Neural cell (in vitro differentiated cells): Measurements from ENCODE around the gene CLDN22. TPM values are rescaled to one million over a fixed set of nuclear protein-coding genes. Genes with fewer than 3 reads are reported as not detected.

Experiments used
- H2AFZ ChIP-seq: fragments of 200-600, 300-800 bp; sonication (generic), shearing (Covaris generic); 2 replicates; pipeline ENCODE4 v1.6.0; 2014; ENCODE audit warnings: low read depth, mild to moderate bottlenecking, antibody characterized with exemption, low read length, moderate library complexity
- H3F3A ChIP-seq: fragments of 200-600 bp; shearing (Covaris generic); 2 replicates; pipeline ENCODE4 v1.6.1; 2016; ENCODE audit warnings: mild to moderate bottlenecking, moderate library complexity, mixed read lengths, antibody characterized with exemption, low read length; ENCODE audit not compliant: insufficient read depth, poor library complexity, severe bottlenecking
- H3K27ac ChIP-seq: fragments of 200-600, 300-800 bp; sonication (generic), shearing (Covaris generic); 2 replicates; pipeline ENCODE4 v1.5.1; 2014; ENCODE audit warnings: mild to moderate bottlenecking, low read length, moderate library complexity
- H3K27me3 ChIP-seq: fragments of 300-800, 200-600 bp; sonication (generic), shearing (Covaris generic); 2 replicates; pipeline ENCODE4 v1.6.0; 2014; ENCODE audit warnings: mild to moderate bottlenecking, low read depth, low read length, moderate library complexity; ENCODE audit not compliant: insufficient read depth
- H3K36me3 ChIP-seq: fragments of 300-800, 200-600 bp; sonication (generic), shearing (Covaris generic); 2 replicates; pipeline ENCODE4 v1.5.1; 2014; ENCODE audit warnings: mild to moderate bottlenecking, antibody characterized with exemption, low read length, moderate library complexity; ENCODE audit not compliant: insufficient read depth
- H3K4me2 ChIP-seq: fragments of 300-800, 200-600 bp; sonication (generic), shearing (Covaris generic); 2 replicates; pipeline ENCODE4 v1.6.0; 2014; ENCODE audit warnings: mild to moderate bottlenecking, low read length
- H3K4me3 ChIP-seq: fragments of 300-800, 200-600 bp; sonication (generic), shearing (Covaris generic); 2 replicates; pipeline ENCODE4 v1.5.1; 2014; ENCODE audit warnings: mild to moderate bottlenecking, low read length, moderate library complexity
- H3K79me2 ChIP-seq: fragments of 200-600 bp; shearing (Covaris generic); replicated peaks from 2 replicates; pipeline ENCODE4 v1.6.0; 2014; ENCODE audit warnings: mild to moderate bottlenecking, low read length, moderate library complexity; ENCODE audit not compliant: insufficient read depth
- H3K9ac ChIP-seq: fragments of 300-800, 200-600 bp; sonication (generic), shearing (Covaris generic); 2 replicates; pipeline ENCODE4 v1.6.1; 2016; ENCODE audit warnings: mild to moderate bottlenecking, low read length, mixed read lengths
- H3K9me2 ChIP-seq: fragments of 200-600 bp; shearing (Covaris generic); 2 replicates; pipeline ENCODE4 v1.6.1; 2016; ENCODE audit warnings: mild to moderate bottlenecking, low read length, mixed read lengths; ENCODE audit not compliant: insufficient read depth
- H3K9me3 ChIP-seq: fragments of 200-600, 300-800 bp; sonication (generic), shearing (Covaris generic); 2 replicates; pipeline ENCODE4 v1.6.1; 2016; ENCODE audit warnings: mild to moderate bottlenecking, mixed run types, low read length, moderate library complexity, mixed read lengths
- H4K20me1 ChIP-seq: fragments of 200-600 bp; shearing (Covaris generic); 2 replicates; pipeline ENCODE4 v1.6.1; 2016; ENCODE audit warnings: mild to moderate bottlenecking, mixed run types; ENCODE audit not compliant: insufficient read depth
- EP300 ChIP-seq: fragments of 450-650 bp; conservative IDR thresholded peaks from 2 replicates; pipeline ENCODE4 v1.6.1; 2014; ENCODE audit warnings: antibody characterized with exemption, mild to moderate bottlenecking, moderate library complexity; ENCODE audit not compliant: poor library complexity, severe bottlenecking
- EZH2 ChIP-seq: fragments of 200-600, 300-800 bp; shearing (Covaris generic), sonication (generic); IDR thresholded peaks from 2 replicates; pipeline ENCODE4 v1.6.1; 2014; ENCODE audit warnings: antibody characterized with exemption, low read length, borderline replicate concordance, mild to moderate bottlenecking; ENCODE audit not compliant: insufficient read depth, poor library complexity, severe bottlenecking
- MXI1 ChIP-seq: fragments of 450-650 bp; conservative IDR thresholded peaks from 2 replicates; pipeline ENCODE4 v1.6.1; 2014; ENCODE audit warnings: antibody characterized with exemption, mild to moderate bottlenecking; ENCODE audit not compliant: poor library complexity, severe bottlenecking
- POLR2AphosphoS5 ChIP-seq: IDR thresholded peaks from 2 replicates; pipeline ENCODE4 v1.6.1; 2012
- RAD21 ChIP-seq: fragments of 450-650 bp; conservative IDR thresholded peaks from 2 replicates; pipeline ENCODE4 v1.6.1; 2014; ENCODE audit warnings: antibody characterized with exemption, mild to moderate bottlenecking, moderate library complexity
- SMC3 ChIP-seq: fragments of 450-650 bp; conservative IDR thresholded peaks from 2 replicates; pipeline ENCODE4 v1.6.1; 2014; ENCODE audit warnings: antibody characterized with exemption, mild to moderate bottlenecking, moderate library complexity; ENCODE audit not compliant: poor library complexity
- TAF1 ChIP-seq: IDR thresholded peaks from 2 replicates; pipeline ENCODE4 v1.6.1; 2012; ENCODE audit warnings: low read depth
- polyA plus RNA-seq: library from polyadenylated mRNA; depleted of rRNA; stranded (reverse); fragments of >200 nt; gene quantifications from 2 replicates; pipeline ENCODE4 v1.2.3, GENCODE V29; 2014
- TF ChIP-seq, protein P1 (sequence below): IDR thresholded peaks from 2 replicates; pipeline ENCODE4 v1.6.1; 2012; ENCODE audit warnings: borderline replicate concordance
- TF ChIP-seq, protein P2 (sequence below): fragments of 450-650 bp; IDR thresholded peaks from 2 replicates; pipeline ENCODE4 v1.5.1; 2014; ENCODE audit warnings: antibody characterized with exemption, mild to moderate bottlenecking, moderate library complexity; ENCODE audit not compliant: poor library complexity, severe bottlenecking

The CLDN22 gene
- polyA plus RNA-seq, 1 donor from 2014 or later, result not detected

- Histone ChIP-seq H3K9me3 (no peaks in the 10 kb centered on the region), H3K36me3 (peaks cover 5% of the 10 kb centered on the region), H3K4me3 (no peak overlapping the region), H3F3A (no peaks in the 10 kb centered on the region), H4K20me1 (no peaks in the 10 kb centered on the region), H2AFZ (no peak overlapping the region), H3K79me2 (no peaks in the 10 kb centered on the region), H3K4me2 (no peak overlapping the region), H3K27me3 (no peaks in the 10 kb centered on the region), H3K9me2 (no peaks in the 10 kb centered on the region), H3K27ac (no peak overlapping the region), H3K9ac (no peak overlapping the region)
- TF ChIP-seq, protein P1, sequence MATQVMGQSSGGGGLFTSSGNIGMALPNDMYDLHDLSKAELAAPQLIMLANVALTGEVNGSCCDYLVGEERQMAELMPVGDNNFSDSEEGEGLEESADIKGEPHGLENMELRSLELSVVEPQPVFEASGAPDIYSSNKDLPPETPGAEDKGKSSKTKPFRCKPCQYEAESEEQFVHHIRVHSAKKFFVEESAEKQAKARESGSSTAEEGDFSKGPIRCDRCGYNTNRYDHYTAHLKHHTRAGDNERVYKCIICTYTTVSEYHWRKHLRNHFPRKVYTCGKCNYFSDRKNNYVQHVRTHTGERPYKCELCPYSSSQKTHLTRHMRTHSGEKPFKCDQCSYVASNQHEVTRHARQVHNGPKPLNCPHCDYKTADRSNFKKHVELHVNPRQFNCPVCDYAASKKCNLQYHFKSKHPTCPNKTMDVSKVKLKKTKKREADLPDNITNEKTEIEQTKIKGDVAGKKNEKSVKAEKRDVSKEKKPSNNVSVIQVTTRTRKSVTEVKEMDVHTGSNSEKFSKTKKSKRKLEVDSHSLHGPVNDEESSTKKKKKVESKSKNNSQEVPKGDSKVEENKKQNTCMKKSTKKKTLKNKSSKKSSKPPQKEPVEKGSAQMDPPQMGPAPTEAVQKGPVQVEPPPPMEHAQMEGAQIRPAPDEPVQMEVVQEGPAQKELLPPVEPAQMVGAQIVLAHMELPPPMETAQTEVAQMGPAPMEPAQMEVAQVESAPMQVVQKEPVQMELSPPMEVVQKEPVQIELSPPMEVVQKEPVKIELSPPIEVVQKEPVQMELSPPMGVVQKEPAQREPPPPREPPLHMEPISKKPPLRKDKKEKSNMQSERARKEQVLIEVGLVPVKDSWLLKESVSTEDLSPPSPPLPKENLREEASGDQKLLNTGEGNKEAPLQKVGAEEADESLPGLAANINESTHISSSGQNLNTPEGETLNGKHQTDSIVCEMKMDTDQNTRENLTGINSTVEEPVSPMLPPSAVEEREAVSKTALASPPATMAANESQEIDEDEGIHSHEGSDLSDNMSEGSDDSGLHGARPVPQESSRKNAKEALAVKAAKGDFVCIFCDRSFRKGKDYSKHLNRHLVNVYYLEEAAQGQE, result no peak
- TF ChIP-seq EZH2, result no peak
- TF ChIP-seq MXI1, result no peak
- TF ChIP-seq EP300, result no peak
- TF ChIP-seq RAD21, result no peak
- TF ChIP-seq, protein P2, sequence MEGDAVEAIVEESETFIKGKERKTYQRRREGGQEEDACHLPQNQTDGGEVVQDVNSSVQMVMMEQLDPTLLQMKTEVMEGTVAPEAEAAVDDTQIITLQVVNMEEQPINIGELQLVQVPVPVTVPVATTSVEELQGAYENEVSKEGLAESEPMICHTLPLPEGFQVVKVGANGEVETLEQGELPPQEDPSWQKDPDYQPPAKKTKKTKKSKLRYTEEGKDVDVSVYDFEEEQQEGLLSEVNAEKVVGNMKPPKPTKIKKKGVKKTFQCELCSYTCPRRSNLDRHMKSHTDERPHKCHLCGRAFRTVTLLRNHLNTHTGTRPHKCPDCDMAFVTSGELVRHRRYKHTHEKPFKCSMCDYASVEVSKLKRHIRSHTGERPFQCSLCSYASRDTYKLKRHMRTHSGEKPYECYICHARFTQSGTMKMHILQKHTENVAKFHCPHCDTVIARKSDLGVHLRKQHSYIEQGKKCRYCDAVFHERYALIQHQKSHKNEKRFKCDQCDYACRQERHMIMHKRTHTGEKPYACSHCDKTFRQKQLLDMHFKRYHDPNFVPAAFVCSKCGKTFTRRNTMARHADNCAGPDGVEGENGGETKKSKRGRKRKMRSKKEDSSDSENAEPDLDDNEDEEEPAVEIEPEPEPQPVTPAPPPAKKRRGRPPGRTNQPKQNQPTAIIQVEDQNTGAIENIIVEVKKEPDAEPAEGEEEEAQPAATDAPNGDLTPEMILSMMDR, result no peak
- no peak for TF ChIP-seq POLR2AphosphoS5
- no peak for TF ChIP-seq SMC3
- TF ChIP-seq TAF1, result no peak
These were observed 7.2 kb downstream of the CLDN22 start for GRCh38 chr4:183312841-183313240.

- no peak overlapping the region for H3K9ac ChIP-seq
- no peak overlapping the region for H2AFZ ChIP-seq
- no peak overlapping the region for H3K4me3 ChIP-seq
- H3K9me3 ChIP-seq, result no peaks in the 10 kb centered on the region
- no peaks in the 10 kb centered on the region for H3K79me2 ChIP-seq
- no peaks in the 10 kb centered on the region for H3K27me3 ChIP-seq
- TF ChIP-seq, protein P1, result no peak
- no peak for TF ChIP-seq RAD21
- no peak for TF ChIP-seq MXI1
- TF ChIP-seq EP300, result no peak
- TF ChIP-seq SMC3, result no peak
- TF ChIP-seq, protein P2, result no peak
- TF ChIP-seq EZH2, result no peak
- no peak for TF ChIP-seq TAF1
- TF ChIP-seq POLR2AphosphoS5, result no peak
- H3K36me3 ChIP-seq, result no peaks in the 10 kb centered on the region
- H3K4me2 ChIP-seq, result no peak overlapping the region
- H4K20me1 ChIP-seq, result no peaks in the 10 kb centered on the region
- no peak overlapping the region for H3K27ac ChIP-seq
- no peaks in the 10 kb centered on the region for H3K9me2 ChIP-seq
- H3F3A ChIP-seq, result no peaks in the 10 kb centered on the region
These were observed 13.3 kb downstream of the CLDN22 start for GRCh38 chr4:183306811-183307210.
